GM21367 (cell line): ENCODE data around the gene ESPL1.
A peak's percentile ranks its signal among the peaks of the same experiment; 100 is the strongest.

ENCODE experiments used
- ATAC-seq: cut with Tn5 transposase; IDR thresholded peaks from one replicate; pipeline ENCODE4 v1.9.1; 2021; ENCODE audit not compliant: unreplicated experiment

The ESPL1 gene

DNA sequence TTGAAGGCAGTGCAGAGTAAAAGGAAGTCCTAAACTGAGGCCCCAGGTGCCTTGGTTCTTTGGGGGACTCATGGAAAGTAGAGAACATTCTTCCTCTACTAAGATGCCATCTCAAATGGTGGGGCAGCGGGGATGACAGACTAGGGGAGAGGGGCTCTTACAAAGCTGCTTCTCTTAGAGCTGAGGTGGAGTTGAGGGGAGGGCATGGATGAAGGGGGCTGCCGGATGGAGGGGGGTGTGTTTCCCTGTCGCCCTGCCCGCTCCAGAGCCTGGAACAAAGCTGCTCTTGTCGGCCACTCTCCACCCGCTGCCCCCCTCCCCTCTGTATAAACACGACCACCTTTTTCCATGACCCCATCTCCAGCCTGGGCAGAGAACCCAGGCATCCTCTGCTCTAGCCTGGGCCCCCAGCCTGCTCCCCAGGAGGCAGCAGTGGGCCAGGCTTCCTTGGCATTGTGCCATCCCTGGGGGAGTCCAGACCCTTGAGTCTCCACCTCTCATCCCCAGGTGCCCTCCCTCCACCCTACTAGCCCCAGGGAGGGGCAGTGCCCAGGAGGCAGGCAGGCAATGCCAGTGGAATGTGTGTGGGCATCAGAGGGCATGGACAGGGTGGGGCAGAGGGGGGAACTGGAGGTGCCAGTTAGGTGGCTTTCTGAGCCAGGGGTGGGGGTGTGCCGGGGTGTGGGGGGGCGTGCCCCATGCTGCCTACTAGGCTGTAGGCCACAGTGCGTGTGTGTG, 37.8 kb upstream of the ESPL1 start:
- ATAC-seq, result no peak

DNA sequence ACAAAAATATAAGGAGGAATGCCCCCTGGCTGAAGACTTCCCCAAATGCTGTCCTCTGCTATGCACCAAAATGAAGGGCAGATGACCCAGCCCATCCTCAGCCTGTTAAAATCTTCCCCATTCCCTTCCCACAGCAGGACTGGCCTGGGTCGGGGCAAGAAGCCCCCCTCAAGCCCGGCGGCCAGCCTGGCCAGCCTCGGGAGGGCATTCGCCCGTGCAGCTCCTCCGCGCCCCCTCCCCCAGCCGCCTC, 36.5 kb upstream of the ESPL1 start:
- ATAC-seq, result no peak

DNA sequence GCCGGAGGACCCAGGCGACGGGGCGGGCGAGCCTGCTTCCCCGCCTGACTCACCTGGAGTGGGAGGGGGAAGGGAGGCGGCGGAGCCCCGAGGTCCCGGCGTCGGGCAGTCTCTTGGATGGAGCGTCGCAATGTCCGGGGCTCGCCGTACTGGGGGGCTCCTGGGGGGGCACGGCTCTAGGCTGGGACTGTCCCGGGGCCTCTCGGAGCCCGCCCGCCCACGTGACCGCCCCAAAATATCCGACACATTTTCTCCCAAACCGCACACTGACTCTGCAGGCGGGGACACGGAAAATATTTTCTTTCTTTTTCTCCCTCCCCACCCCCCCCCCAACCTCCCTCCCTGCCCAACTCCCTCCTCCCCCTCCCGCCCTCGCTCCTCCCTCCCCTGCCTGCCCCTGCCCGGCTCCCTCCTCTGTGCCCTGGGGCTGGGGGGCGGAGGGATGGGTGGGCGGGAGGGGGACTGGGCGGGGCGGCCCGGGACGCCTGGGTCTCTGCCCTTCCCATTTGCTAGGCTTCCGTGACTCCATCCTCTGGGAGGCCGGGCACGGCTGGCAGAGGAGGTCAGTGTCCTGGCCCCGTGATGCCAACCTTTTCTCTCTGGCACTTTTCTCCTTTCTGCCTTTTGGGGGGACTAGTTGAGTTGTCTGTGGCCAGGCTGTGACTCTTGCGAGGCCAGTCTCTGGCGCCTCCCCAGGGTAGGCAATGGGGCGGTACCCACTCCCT, 36.0 kb upstream of the ESPL1 start, which contains the start of gene RARG:
Gene RARG, minus strand, starts transcription at position 289 of the 725 bp plus-strand sequence. CDS start 4,664 bp downstream, outside the sequence.
- ATAC-seq, result no peak

DNA sequence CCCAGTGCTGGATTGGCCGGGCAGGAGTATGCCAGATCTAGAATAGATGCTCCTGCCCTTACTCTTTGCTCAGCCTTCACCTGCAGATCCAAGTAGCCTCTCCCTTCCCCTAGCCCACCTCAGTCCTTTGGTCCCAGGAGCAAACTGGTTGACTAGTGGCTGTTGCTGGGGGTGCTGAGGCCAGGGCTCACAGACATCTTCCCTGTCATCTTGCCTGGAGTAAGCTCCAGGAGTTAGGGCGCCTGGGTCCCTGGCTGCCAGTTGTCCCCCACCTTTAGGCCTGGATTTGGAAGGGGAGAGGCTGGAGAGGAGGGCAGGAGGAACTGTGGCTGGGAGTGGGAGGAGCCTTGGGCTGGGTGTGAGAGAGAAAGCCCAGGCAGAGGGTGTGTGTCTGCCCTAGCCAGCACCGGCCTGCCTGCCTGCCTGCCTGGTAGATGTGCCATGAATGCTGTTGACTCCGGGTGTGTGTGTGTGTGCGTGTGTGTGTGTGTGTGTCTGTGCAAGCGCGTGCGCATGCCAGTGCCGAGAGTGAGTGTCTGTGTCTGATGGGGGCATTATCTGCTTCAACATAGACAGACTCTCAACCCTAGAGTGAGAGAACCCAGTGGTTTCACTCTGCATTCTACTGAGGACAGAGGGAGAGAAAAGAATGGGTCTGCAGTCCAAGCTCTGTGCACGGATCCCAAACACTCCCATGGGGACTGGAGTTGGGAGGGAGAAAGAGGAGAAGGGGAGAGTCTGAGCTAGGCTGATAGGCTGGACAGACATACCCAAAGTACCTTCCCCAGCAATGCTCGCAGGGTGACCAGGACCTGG, 35.2 kb upstream of the ESPL1 start:
- no peak for ATAC-seq

GRCh38 chr12:53233671-53234121, 34.4 kb upstream of the ESPL1 start:
- ATAC-seq, result no peak

DNA sequence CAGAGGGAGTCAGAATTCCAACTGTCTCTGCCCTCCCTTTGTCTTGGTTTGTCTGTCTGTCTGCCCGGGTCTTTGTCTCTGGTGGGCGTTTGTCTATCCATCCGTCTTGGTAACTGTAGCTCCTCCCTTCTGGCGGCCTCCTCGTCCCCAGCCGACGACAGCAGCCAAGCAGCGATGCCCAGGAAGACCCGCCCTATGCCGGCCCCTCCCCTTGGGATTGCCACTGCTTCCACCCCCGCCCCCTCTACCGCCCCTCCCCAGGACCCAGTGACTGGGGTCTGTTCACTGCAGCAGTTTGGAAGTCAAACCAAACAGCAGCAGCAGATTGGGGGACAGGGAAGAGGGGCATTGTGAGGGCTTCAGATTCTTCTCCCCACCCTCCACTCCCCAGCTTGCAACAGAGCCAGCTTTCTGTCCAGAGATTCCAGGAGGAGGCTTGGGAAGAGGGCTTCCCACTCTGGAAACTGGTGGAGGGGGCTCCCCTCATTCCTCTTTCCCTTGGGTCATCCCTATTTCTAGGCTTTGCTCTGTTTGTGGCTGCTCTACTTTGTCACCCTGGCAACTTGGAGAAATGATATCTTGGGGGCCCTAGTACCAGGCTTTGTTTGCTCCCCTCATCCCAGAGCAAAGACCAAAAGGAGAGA, 33.7 kb upstream of the ESPL1 start:
- ATAC-seq, result no peak

GRCh38 chr12:53235164-53235563, 32.9 kb upstream of the ESPL1 start:
- no peak for ATAC-seq

- no peak for ATAC-seq
Measured at GRCh38 chr12:53235742-53236442, 32.2 kb upstream of the ESPL1 start.

GRCh38 chr12:53236443-53237111, 31.5 kb upstream of the ESPL1 start:
- ATAC-seq, result no peak

DNA sequence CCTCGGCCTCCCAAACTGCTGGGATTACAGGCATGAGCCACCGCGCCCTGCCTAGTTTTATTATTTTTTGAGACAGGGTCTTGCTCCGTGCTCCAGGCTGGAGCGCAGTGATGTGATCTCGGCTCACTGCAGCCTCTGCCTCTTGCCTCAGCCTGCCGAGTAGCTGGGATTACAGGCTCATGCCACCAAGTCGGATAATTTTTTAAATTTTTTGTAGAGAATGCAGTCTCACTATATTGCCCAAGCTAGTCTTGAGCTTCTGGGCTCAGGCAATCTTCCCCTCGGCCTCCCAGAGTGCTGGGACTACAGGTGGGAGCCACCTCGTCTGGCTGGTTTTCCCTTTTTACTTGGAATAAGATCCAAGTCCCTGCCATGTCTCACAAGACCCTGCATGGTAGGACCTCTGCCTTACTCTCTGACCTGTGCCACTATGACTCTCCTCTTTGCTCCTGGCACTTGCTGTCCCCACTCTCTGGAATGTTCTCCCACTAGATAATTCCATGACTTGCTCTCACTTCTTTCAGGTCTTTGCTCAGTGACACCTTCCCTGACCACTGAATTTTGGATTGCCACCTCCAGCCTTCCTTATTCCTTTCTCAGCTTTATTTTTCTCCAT, 28.3 kb upstream of the ESPL1 start:
- no peak for ATAC-seq

DNA sequence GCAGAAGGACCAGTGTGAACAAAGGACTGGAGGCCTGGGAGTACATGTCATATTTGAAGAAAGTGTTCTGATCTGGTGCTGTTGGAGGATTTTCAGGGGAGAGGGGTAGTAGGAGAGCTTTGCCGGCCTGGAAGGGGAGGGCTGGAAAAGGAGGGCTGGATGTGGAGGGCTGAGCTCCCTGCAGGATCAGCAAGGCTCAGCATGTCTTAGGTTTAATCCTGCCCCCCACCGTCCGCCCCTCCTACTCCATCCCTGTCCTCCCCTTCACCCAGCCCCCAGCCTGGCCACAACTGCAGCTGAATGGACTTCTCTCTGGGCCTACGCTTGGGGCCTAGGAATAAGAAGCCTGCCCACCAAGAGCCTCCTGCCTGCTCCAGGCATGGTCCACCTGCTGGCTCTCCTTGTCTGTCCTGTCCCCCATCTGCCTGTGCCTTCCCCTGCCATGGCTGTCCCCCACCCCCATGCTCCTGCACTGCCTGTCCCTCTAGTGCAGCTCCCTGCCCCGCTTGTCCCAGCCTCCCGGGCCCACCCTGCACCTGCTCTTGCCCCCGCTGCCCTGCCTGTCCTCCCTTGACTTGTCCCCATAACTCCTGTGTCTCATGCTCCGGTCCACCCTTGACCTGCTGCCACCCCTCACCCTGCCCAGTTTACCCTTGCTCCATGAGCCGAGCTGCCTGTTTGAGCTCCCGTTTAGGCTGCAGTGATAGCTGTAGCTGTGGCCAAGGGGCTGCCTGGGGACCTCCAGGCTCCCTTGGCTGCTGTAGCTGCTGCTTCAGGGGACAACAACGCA, 26.3 kb upstream of the ESPL1 start:
- ATAC-seq, result no peak

GRCh38 chr12:53244337-53244736, 23.8 kb upstream of the ESPL1 start:
- no peak for ATAC-seq

GRCh38 chr12:53245286-53245685, 22.8 kb upstream of the ESPL1 start:
- ATAC-seq, result no peak

- peak; percentile 51 for ATAC-seq
Measured at GRCh38 chr12:53251477-53252348, 16.4 kb upstream of the ESPL1 start.

DNA sequence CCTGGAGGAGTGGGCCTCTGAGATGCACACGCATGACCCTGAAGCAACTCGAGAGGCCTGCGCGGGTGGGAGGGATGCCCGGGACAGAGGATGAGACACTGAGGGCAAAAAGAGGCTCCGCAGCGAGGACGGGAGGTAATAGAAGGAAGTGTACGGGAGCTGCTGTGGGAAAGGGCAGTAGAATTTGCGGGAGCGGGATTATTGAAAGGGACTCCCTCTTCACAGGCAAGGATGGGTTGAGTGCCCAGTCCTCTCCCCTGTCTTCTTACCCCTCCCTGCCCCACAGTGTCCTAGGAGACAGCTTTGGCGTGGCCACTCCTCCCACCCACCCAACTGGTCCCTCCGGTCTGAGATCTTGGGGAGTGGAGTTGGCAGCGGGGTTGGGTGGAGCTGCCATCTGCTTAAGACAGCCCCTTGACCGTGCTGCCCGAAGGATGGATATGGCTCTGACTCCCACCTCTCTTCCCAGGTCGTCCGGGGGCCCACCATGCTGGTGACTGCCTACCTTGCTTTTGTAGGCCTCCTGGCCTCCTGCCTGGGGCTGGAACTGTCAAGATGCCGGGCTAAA, 15.7 kb upstream of the ESPL1 start:
- ATAC-seq, result no peak

- no peak for ATAC-seq
Measured at GRCh38 chr12:53253298-53253697, 14.8 kb upstream of the ESPL1 start.

DNA sequence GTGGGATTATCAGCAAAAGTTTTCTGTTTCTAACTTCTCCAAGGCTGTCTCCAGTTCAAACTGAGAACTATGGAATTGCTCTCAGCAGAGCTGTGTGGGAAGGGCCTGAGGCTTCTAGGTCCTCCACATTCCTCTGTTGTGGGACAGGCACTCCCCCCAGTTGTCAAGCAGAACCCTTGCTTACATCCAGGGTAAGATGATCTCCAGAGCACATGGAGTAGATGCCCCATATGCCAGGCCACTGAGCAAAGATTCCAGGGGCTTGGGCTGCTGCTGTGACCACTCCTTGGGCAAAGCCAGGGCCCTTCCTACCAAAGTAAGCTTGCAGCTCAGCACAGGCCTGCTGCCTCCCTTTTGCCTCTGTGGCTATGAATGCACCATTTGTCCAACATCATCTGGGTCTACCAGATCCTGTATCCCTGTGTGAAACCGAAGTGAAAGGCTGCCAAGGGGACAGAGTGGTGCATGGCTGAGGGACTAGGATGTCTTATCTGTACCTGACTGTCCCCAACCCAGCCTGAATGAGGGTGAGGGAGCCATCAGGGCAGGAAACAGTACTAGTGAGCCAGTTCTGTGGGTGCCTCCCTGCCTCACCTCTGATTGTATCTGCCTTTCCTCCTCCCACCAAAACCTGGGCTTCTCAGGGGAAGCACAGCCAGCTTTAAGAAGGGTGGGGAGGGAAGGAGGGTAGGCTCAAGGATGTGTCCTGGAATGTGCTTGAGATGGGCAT, 13.1 kb upstream of the ESPL1 start:
- ATAC-seq, result no peak
